22Rv1 (cell line): ENCODE measurements around the gene KHNYN.
"Not testable (repeated sequence)": the region's sequence is repeated elsewhere in the genome, so short reads cannot be mapped to it uniquely, and the experiment has no call there.

Source experiments
- H3K27ac ChIP-seq: fragments of 450-650 bp; 2 replicates; pipeline ENCODE4 v1.5.1; 2017
- ZFX ChIP-seq: fragments of 450-650 bp; IDR thresholded peaks from 2 replicates; pipeline ENCODE4 v1.6.1; 2017; ENCODE audit warnings: antibody characterized with exemption, borderline replicate concordance
- TF ChIP-seq, protein P1 (sequence below): fragments of 450-650 bp; IDR thresholded peaks from 2 replicates; pipeline ENCODE4 v1.5.1; 2017; ENCODE audit warnings: mild to moderate bottlenecking

KHNYN gene

DNA sequence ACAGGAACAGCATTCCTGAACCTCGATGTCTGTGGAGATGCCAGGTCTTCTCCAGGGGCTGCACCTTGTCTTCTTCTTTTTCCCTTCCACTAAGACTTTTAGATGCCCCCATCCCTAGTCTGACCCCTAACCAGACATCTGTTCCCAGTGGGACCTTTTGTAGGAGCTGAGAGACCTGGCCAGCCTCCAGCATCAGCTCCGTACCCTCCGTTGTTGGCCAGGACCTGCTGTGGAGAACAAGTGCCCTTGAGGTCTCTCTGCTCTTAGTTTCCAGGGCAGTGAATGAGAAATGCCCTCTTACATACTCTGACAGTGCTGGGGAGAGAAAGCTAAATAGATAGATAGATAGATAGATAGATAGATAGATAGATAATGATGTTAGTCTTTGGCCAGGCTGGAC, 29.6 kb downstream of the KHNYN start:
- no peak for TF ChIP-seq ZFX
- TF ChIP-seq, protein P1, sequence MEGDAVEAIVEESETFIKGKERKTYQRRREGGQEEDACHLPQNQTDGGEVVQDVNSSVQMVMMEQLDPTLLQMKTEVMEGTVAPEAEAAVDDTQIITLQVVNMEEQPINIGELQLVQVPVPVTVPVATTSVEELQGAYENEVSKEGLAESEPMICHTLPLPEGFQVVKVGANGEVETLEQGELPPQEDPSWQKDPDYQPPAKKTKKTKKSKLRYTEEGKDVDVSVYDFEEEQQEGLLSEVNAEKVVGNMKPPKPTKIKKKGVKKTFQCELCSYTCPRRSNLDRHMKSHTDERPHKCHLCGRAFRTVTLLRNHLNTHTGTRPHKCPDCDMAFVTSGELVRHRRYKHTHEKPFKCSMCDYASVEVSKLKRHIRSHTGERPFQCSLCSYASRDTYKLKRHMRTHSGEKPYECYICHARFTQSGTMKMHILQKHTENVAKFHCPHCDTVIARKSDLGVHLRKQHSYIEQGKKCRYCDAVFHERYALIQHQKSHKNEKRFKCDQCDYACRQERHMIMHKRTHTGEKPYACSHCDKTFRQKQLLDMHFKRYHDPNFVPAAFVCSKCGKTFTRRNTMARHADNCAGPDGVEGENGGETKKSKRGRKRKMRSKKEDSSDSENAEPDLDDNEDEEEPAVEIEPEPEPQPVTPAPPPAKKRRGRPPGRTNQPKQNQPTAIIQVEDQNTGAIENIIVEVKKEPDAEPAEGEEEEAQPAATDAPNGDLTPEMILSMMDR, result no peak
- no peak overlapping the region for H3K27ac ChIP-seq

DNA sequence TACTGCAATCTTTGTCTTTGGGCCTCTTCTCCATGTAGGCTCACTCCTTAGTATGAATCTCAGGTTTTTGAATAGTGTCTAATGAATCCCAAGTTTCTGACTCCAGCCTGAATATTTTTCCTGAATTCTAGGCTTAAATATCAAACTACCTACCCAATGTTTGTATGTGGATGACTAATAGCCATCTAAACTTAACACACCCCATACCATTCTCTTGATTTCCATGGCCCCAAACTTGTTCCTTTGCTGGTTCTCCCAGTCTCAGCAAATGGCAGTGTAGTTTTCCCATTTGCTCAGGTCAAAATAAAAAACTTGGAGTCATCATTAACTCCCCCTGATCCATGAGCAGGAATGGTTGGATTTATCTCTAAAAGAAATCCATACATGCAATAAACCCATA, 31.6 kb downstream of the KHNYN start:
- no peak overlapping the region for H3K27ac ChIP-seq
- no peak for TF ChIP-seq ZFX
- TF ChIP-seq, protein P1, result no peak

DNA sequence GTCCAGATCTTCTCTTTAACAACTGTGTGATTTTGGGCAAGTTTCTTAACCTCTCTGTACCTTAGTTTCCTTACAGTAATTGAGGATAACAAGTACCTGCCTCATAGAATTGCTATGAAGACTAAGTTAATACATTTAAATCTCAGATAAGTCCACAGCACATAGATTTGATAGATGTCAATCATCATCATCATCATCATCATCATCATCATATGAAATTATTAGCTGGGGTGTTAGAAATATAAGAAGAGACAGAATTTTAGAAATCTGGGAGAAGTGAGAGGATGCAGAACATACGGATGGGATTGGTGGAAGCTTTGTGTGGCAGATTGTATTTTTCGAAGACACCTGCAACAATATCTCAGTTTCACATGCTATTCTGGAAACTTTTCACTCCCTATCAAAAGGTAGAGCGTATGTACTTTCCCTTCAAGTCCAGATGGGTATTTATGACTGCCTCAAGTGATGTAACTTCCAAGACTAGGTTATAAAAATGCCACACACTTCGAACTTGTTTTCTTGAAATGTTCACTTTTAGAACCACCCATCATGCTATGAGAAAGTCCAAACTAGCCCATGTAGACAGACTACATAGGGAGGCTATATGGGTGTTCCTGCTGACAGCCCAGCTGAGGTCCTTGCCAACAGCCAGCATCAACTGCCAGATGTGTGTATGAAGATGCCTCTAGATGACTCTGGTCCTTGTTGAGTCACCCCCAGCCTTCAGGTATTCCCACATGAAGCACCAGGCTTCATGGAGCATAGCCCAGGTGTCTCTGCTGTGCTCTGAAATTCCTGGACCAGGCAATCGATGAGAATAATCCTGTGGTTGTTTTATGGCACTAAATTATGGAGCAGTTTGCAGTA, 33.5 kb downstream of the KHNYN start:
- TF ChIP-seq ZFX, result no peak
- TF ChIP-seq, protein P1, result no peak
- no peak overlapping the region for H3K27ac ChIP-seq

DNA sequence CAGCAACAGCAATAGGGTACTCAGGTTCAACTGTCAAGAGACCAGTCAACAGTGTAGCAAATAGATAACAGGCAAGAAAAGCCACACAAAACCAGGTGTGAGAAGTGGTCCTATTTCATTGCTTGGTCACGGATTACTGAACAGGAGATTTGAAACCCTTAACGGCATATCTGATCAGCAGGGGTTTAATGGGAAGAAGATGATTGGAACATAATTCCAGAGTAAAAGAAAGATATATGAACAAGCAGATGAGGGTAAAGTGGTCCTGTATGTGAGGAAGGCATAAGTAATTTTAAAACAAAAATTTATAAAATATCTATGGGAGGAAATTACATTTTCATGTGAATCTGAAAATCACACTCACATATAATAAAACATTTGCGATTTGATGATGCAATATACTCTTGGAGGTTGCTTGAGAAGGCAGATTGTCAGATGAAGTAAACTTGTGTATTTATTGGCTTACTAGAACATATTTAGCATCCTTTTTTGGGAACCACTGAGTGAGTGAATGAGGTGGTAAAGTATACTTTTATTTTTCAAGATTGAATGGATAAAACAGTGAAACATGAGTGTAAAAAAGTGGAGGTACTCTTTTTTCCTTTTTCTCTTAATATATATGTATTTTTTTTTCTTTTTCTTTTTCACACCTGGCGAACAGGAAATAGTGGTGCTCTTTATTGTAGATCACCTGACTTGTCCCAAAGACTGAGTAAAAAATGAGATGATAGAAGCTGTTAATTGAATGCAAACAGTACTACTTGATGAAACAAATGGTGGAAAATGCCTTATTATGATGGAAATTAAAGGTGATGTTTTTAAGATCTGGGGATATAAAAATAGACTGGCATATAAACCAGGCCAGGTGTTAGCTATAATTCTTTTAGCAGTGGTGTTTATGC, 34.4 kb downstream of the KHNYN start:
- TF ChIP-seq ZFX, result no peak
- TF ChIP-seq, protein P1, result no peak
- H3K27ac ChIP-seq, result no peak overlapping the region

DNA sequence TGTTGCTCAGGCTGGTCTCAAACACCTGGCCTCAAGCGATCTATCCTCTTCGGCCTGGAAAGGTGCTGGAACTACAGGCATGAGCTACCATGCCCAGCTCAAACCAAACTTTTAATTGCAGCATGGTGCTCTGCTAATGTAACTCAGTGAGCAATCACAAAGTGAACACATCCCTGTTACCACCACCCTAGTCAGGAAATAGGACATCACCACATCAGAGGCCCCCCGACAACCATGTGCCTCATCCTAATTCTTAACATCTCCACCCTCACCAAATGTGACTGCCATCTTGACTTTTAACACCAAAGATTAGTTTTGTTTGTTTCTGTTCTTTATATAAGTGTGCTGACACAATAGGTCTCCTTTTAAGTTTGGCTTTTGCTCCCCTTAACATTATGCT, 35.6 kb downstream of the KHNYN start:
- H3K27ac ChIP-seq, result no peak overlapping the region
- TF ChIP-seq ZFX, result no peak

DNA sequence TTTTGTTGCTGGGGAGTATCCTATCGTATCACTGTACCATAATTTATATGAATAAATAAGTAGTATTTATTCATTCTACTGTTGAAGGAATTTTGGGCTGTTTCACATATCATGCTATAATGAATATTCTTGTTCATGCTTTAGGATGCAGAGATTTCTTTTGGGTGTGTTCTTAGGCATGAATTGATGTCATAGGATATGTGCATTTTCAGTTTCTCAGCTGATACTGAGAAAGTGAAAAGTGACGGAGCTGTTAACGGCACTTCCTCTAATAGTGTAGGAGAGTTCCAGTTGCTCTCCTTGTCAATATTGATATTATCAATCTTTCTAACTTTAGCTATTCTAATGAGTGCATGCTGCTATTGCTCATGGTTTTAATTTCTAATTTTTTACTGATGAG, 36.1 kb downstream of the KHNYN start:
- TF ChIP-seq, protein P1, result no peak
- TF ChIP-seq ZFX, result no peak
- no peak overlapping the region for H3K27ac ChIP-seq

DNA sequence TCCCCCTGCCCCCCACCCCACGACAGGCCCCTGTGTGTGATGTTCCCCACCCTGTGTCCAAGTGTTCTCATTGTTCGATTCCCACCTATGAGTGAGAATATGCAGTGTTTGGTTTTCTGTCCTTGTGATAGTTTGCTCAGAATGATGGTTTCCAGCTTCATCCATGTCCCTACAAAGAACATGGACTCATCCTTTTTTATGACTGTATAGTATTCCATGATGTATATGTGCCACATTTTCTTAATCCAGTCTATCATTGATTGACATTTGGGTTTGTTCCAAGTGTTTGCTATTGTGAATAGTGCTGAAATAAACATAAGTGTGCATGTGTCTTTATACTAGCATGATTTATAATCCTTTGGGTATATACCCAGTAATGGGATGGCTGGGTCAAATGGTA, 40.7 kb downstream of the KHNYN start:
- not testable (repeated sequence) for H3K27ac ChIP-seq

DNA sequence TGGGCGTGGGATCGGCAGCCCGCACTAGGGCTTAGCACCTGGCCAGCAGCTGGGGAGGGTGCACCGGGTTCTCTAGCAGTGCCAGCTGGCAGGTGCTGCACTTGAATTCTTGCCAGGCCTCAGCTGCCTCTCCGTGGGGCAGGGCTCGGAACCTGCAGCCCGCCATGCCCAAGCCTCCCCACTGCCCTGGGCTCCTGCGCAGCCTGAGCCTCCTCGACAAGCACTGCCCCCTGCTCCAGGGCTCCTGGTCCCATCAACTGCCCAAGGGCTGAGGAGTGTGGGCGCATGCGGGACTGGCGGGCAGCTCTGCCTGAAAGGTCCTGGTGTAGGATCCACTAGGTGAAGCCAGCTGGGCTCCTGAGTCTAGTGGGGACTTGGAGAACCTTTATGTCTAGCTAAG, 43.5 kb downstream of the KHNYN start:
- H3K27ac ChIP-seq, result no peak overlapping the region
- no peak for TF ChIP-seq ZFX
- TF ChIP-seq, protein P1, result no peak
